ENCODE results near the gene SPIN1. TPM values are rescaled to one million over a fixed set of nuclear protein-coding genes. Genes with fewer than 3 reads are reported as not detected.

SPIN1 gene
- total RNA-seq, 4 donors from 2014 or later, result 44.3 to 49.6 (median 49.5) TPM

- intact Hi-C loops (cut with DNase I; ENCODE audit: low total_unique reads), result no loop called here
- no peak overlapping the region for H3K4me3 ChIP-seq (ENCODE audit: low read depth, poor library complexity, severe bottlenecking)
- WGBS, 2 donors, result 89 to 94% methylated on average over 3 of the region's 3 CpGs
- TF ChIP-seq POLR2A (IDR thresholded peaks at IDR 0.05), result no peak
- no peak for TF ChIP-seq CTCF (IDR thresholded peaks at IDR 0.05)
- DNase-seq (ENCODE audit: low spot score in 2 of 2), result no peak
These were observed 41.6 kb downstream of the SPIN1 start for GRCh38 chr9:88429595-88430430.

- TF ChIP-seq POLR2A (IDR thresholded peaks at IDR 0.05) (no peak), CTCF (IDR thresholded peaks at IDR 0.05) (no peak)
- intact Hi-C loops (cut with DNase I; ENCODE audit: low total_unique reads), result no loop called here
- no peak for DNase-seq (ENCODE audit: low spot score in 2 of 2)
- H3K4me3 ChIP-seq (ENCODE audit: low read depth, poor library complexity, severe bottlenecking), result no peak overlapping the region
- 85 to 87% methylated on average over 5 of the region's 5 CpGs for WGBS, 2 donors
These were observed 45.5 kb downstream of the SPIN1 start for GRCh38 chr9:88433583-88434255.

DNA sequence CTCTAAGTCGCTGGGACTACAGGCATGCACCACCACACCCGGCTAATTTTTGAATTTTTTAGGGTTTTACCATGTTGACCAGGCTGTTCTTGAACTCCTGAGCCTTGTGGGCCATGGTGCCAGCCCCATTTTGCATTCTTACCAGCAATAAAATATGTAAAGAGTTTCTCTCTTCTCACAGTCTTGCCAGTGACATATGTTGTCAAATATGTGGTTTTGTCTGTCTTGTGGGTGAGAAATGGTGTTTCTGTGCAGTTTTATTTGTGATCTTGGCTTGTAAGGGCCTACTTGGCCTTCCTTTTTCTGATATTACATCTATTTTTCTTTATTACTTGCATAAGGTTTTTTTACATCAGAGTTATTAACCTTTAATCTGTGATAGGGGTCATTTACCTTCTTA, 47.1 kb downstream of the SPIN1 start:
- intact Hi-C loops (cut with DNase I; ENCODE audit: low total_unique reads), result no loop called here
- TF ChIP-seq POLR2A (IDR thresholded peaks at IDR 0.05) (no peak), CTCF (IDR thresholded peaks at IDR 0.05) (no peak)

DNA sequence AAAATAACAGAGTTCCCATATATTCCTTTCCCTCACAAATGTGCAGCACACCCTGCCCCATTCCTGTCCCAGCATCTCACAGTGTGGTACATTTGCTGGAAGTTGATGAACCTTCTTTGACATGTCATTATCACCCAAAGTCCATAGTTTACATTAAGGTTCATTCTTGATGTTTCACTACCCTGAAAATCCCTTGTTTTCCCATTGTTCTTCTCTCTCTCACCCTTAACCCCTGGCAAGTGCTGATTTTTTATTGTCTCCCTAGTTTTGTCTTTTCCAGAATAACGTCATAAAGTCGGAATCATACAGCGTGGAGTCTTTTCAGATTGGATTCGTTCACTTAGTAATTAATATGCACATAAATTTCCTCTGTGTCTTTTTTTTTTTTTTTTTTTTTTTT, 48.1 kb downstream of the SPIN1 start:
- intact Hi-C loops (cut with DNase I; ENCODE audit: low total_unique reads), result no loop called here
- 98% methylated on average over 4 of the region's 4 CpGs for WGBS, 2 donors
- no peak for DNase-seq (ENCODE audit: low spot score in 2 of 2)
- TF ChIP-seq CTCF (IDR thresholded peaks at IDR 0.05), result no peak
- TF ChIP-seq POLR2A (IDR thresholded peaks at IDR 0.05), result no peak
- H3K4me3 ChIP-seq (ENCODE audit: low read depth, poor library complexity, severe bottlenecking), result no peak overlapping the region

More for the DNA sequence above, 47.1 kb downstream of the SPIN1 start:
- H3K4me3 ChIP-seq (ENCODE audit: low read depth, poor library complexity, severe bottlenecking), result no peak overlapping the region
- DNase-seq (ENCODE audit: low spot score in 2 of 2), result no peak
- 96 to 100% methylated on average over 2 of the region's 2 CpGs for WGBS, 2 donors

DNA sequence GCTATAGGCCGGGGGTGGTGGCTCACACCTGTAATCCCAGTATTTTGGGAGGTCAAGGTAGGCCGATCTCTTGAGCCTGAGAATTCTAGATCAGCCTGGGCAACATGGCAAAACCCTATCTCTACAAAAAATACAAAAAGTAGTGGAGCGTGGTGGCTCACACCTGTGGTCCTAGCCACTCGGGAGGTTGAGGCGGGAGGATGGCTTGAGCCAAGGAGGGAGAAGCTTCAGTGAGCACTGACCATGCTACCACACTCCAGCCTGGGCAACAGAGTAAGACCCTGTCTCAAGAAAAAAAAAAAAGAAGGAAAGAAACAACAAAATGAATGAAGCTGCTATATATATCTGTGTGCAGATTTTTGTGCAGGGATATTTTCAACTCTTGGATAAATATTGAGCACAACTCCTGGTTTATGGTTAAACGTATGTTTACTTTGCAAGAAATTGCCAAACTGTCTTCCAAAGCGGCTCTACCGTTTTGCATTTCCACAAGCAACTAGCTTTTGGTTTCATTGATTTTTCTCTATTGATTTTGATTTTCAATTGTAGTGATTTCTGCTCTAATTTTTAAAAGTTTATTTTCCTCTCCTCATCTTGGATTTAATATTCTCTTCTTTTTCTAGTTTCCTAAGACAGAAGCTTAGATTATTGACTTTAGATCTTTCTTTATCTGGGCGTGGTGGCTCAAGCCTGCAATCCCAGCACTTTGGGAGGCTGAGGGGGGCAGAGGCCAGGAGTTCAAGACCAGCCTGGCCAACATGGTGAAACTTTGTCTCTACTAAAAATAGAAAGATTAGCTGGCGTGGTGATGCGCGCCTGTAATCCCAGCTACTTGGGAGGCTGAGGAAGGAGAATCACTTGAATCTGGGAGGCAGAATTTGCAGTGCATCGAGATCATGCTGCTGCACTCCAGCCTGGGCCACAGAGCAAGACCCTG, 49.2 kb downstream of the SPIN1 start:
- DNase-seq (ENCODE audit: low spot score in 2 of 2), result no peak
- 97 to 98% methylated on average over 13 of the region's 13 CpGs for WGBS, 2 donors
- intact Hi-C loops (cut with DNase I; ENCODE audit: low total_unique reads), result no loop called here
- no peak overlapping the region for H3K4me3 ChIP-seq (ENCODE audit: low read depth, poor library complexity, severe bottlenecking)
- TF ChIP-seq POLR2A (IDR thresholded peaks at IDR 0.05) (no peak), CTCF (IDR thresholded peaks at IDR 0.05) (no peak)
